Lung (tissue), 12 donors: Measurements from ENCODE around the gene FAM184A. TPM values are rescaled to one million over a fixed set of nuclear protein-coding genes. Genes with fewer than 3 reads are reported as not detected.
A peak's percentile ranks its signal among the peaks of the same experiment; 100 is the strongest.

Experiments used
- ATAC-seq: fragments of 200-7000 bp; cut with Tn5 transposase; one replicate; pipeline ENCODE4 v1.9.1; 2020; ENCODE audit warnings: moderate number of reproducible peaks; ENCODE audit not compliant: insufficient read depth, low FRiP score
- DNase-seq, 3 donors: peaks; one replicate each; pipeline ENCODE4 v3.0.0-alpha.2; 2013 to 2017
- H3K27ac ChIP-seq, 2 donors: one replicate each; pipeline ENCODE4 v1.5.1; 2013; ENCODE audit warnings: mild to moderate bottlenecking in 2 of 2, moderate library complexity in 2 of 2, control low read depth in 1 of 2, inconsistent platforms in 1 of 2, low read depth in 1 of 2, low read length in 1 of 2
- H3K27me3 ChIP-seq, 3 donors: one replicate each; pipeline ENCODE4 v1.5.1; 2013; ENCODE audit warnings: low read length in 2 of 3; ENCODE audit not compliant: control insufficient read depth in 3 of 3, insufficient read depth in 3 of 3
- H3K36me3 ChIP-seq, 4 donors: one replicate each; pipeline ENCODE4 v1.5.1; 2013; ENCODE audit warnings: low read length in 4 of 4, mild to moderate bottlenecking in 1 of 4, moderate library complexity in 1 of 4; ENCODE audit not compliant: control insufficient read depth in 4 of 4, insufficient read depth in 4 of 4
- H3K4me1 ChIP-seq, 5 donors: one replicate each; pipeline ENCODE4 v1.5.1; 2013; ENCODE audit warnings: low read length in 5 of 5, mild to moderate bottlenecking in 2 of 5, moderate library complexity in 1 of 5; ENCODE audit not compliant: control insufficient read depth in 5 of 5, insufficient read depth in 5 of 5
- H3K4me3 ChIP-seq: one replicate; pipeline ENCODE4 v1.5.1; 2013; ENCODE audit warnings: mild to moderate bottlenecking, control low read depth, moderate library complexity
- H3K9ac ChIP-seq, 2 donors: one replicate each; pipeline ENCODE4 v1.5.1; 2013; ENCODE audit warnings: low read length in 2 of 2, control low read depth in 1 of 2; ENCODE audit not compliant: insufficient read depth in 1 of 2
- H3K9me3 ChIP-seq, 4 donors: one replicate each; pipeline ENCODE4 v1.5.1; 2013; ENCODE audit warnings: low read length in 3 of 4, mild to moderate bottlenecking in 1 of 4, moderate library complexity in 1 of 4; ENCODE audit not compliant: control insufficient read depth in 4 of 4, insufficient read depth in 3 of 4
- CTCF ChIP-seq: IDR thresholded peaks from 2 replicates; pipeline ENCODE4 v1.5.1; 2012; ENCODE audit warnings: mild to moderate bottlenecking; ENCODE audit errors: control extremely low read depth, extremely low read depth
- WGBS, 2 donors: extraction: QIAGEN DNeasy Blood & Tissue Kit; methylation state at CpG; one replicate each; pipeline ENCODE4 v1.1.7; 2013; 5-methylcytosine and 5-hydroxymethylcytosine counted together
- polyA plus RNA-seq, 2 donors: library from polyadenylated mRNA; stranded (reverse); fragments of 200-250 nt; gene quantifications; one replicate each; pipeline ENCODE4 v1.2.1, GENCODE V29; 2013
- total RNA-seq, 2 donors: library from RNA; depleted of rRNA in 1 of 2; stranded (reverse); fragments of >200 nt in 1 of 2; gene quantifications; one replicate each; pipeline ENCODE4 v1.2.1, GENCODE V29; 2014 to 2021
- donor health status: control.
- donor health status: control.
- donor health status: Bipolar disorder and iron deficiency.
- donor health status: healthy.
- donor health status: DM: yes; HTN: yes; CAD: no.

Gene FAM184A
- total and polyA plus RNA-seq, 4 donors = 4.4 to 63.4 (median 22.7) TPM

- ATAC-seq (no peak), DNase-seq (peak in 1 of 3 donors; percentile 29)
- no peaks in the 10 kb centered on the region for H3K27me3 ChIP-seq
- no peak overlapping the region for H3K27ac ChIP-seq
- H3K36me3 ChIP-seq = no peaks in the 10 kb centered on the region
- TF ChIP-seq CTCF = no peak
- no peaks in the 10 kb centered on the region for H3K9me3 ChIP-seq
- 75 to 81% methylated on average over 5 of the region's 5 CpGs for WGBS, 2 donors
- no peak overlapping the region for H3K4me3 ChIP-seq
- peaks cover 0 to 9% (median 0%) of the 10 kb centered on the region in 5 donors for H3K4me1 ChIP-seq
- no peak overlapping the region for H3K9ac ChIP-seq
These were observed 15.0 kb downstream of the FAM184A start for GRCh38 chr6:119063491-119063890.

GRCh38 chr6:119061215-119061614 is 17.2 kb downstream of the FAM184A start:
- WGBS, 2 donors = 91% methylated on average over 3 of the region's 3 CpGs
- no peak overlapping the region for H3K9ac ChIP-seq
- no peak overlapping the region for H3K4me3 ChIP-seq
- peaks cover 0 to 9% (median 0%) of the 10 kb centered on the region in 5 donors for H3K4me1 ChIP-seq
- ATAC-seq (no peak), DNase-seq (no peak)
- H3K27ac ChIP-seq = no peak overlapping the region
- H3K36me3 ChIP-seq = no peaks in the 10 kb centered on the region
- no peaks in the 10 kb centered on the region for H3K27me3 ChIP-seq
- no peaks in the 10 kb centered on the region for H3K9me3 ChIP-seq
- TF ChIP-seq CTCF = no peak

GRCh38 chr6:119060255-119060907 is 18.1 kb downstream of the FAM184A start:
- Histone ChIP-seq H3K9me3 (no peaks in the 10 kb centered on the region), H3K36me3 (no peaks in the 10 kb centered on the region), H3K27ac (no peak overlapping the region), H3K27me3 (no peaks in the 10 kb centered on the region), H3K4me1 (peaks cover 0 to 9% (median 0%) of the 10 kb centered on the region in 5 donors), H3K4me3 (no peak overlapping the region), H3K9ac (no peak overlapping the region)
- no peak for TF ChIP-seq CTCF
- WGBS, 2 donors = 78% methylated on average over 4 of the region's 4 CpGs
- ATAC-seq (no peak), DNase-seq (no peak)

- H3K4me3 ChIP-seq = no peak overlapping the region
- 92 to 97% methylated on average over 1 of the region's 1 CpG for whole genome bisulfite sequencing, 2 donors
These were observed 23.4 kb downstream of the FAM184A start for GRCh38 chr6:119055069-119055468.

More at GRCh38 chr6:119055069-119055468, 23.4 kb downstream of the FAM184A start:
- H3K27ac ChIP-seq = no peak overlapping the region
- H3K36me3 ChIP-seq = no peaks in the 10 kb centered on the region
- no peaks in the 10 kb centered on the region for H3K27me3 ChIP-seq
- DNase-seq = no peak
- H3K9ac ChIP-seq = no peak overlapping the region
- H3K9me3 ChIP-seq = no peaks in the 10 kb centered on the region
- no peak for TF ChIP-seq CTCF
- peaks cover 0 to 2% (median 0%) of the 10 kb centered on the region in 5 donors for H3K4me1 ChIP-seq
- ATAC-seq = no peak
